Mucosa of stomach (tissue), 1 donor: ENCODE data around the gene BCL2L15.

Experiments used
- H3K27me3 ChIP-seq: one replicate; pipeline ENCODE4 v1.7.0; 2013; ENCODE audit warnings: mild to moderate bottlenecking, low read length; ENCODE audit not compliant: control insufficient read depth, insufficient read depth
- H3K36me3 ChIP-seq: one replicate; pipeline ENCODE4 v1.7.0; 2013; ENCODE audit warnings: low read length; ENCODE audit not compliant: control insufficient read depth, insufficient read depth
- H3K4me1 ChIP-seq: one replicate; pipeline ENCODE4 v1.7.0; 2013; ENCODE audit warnings: mild to moderate bottlenecking, low read length; ENCODE audit not compliant: control insufficient read depth, insufficient read depth
- H3K4me3 ChIP-seq: one replicate; pipeline ENCODE4 v1.7.0; 2013; ENCODE audit warnings: low read length
- H3K9ac ChIP-seq: one replicate; pipeline ENCODE4 v1.7.0; 2013; ENCODE audit warnings: mild to moderate bottlenecking, low read length, moderate library complexity
- H3K9me3 ChIP-seq: one replicate; pipeline ENCODE4 v1.7.0; 2013; ENCODE audit warnings: mild to moderate bottlenecking, low read length, moderate library complexity; ENCODE audit not compliant: control insufficient read depth
- donor health status: Pancreatic carcinoma.

BCL2L15 gene

GRCh38 chr1:113903501-113904292, 16.3 kb upstream of the BCL2L15 start:
- Histone ChIP-seq H3K9ac (peak overlapping the region; percentile 86), H3K9me3 (no peaks in the 10 kb centered on the region), H3K4me1 (peaks cover 10% of the 10 kb centered on the region), H3K4me3 (peak overlapping the region; percentile 57), H3K27me3 (no peaks in the 10 kb centered on the region), H3K36me3 (no peaks in the 10 kb centered on the region)

GRCh38 chr1:113901191-113901590, 13.8 kb upstream of the BCL2L15 start:
- peaks cover under 1% of the 10 kb centered on the region for H3K36me3 ChIP-seq
- H3K9me3 ChIP-seq = no peaks in the 10 kb centered on the region
- no peak overlapping the region for H3K4me3 ChIP-seq
- peaks cover 10% of the 10 kb centered on the region for H3K4me1 ChIP-seq
- H3K9ac ChIP-seq = no peak overlapping the region
- H3K27me3 ChIP-seq = no peaks in the 10 kb centered on the region

GRCh38 chr1:113899111-113899510, 11.7 kb upstream of the BCL2L15 start:
- H3K4me1 ChIP-seq = peaks cover 10% of the 10 kb centered on the region
- no peak overlapping the region for H3K4me3 ChIP-seq
- H3K9ac ChIP-seq = no peak overlapping the region
- H3K9me3 ChIP-seq = no peaks in the 10 kb centered on the region
- H3K27me3 ChIP-seq = no peaks in the 10 kb centered on the region
- H3K36me3 ChIP-seq = peaks cover 4% of the 10 kb centered on the region

- H3K4me1 ChIP-seq = peaks cover 9% of the 10 kb centered on the region
- no peak overlapping the region for H3K4me3 ChIP-seq
- no peaks in the 10 kb centered on the region for H3K27me3 ChIP-seq
- H3K9me3 ChIP-seq = no peaks in the 10 kb centered on the region
- peaks cover 4% of the 10 kb centered on the region for H3K36me3 ChIP-seq
- H3K9ac ChIP-seq = no peak overlapping the region
Observed at GRCh38 chr1:113898241-113898814, 10.9 kb upstream of the BCL2L15 start.

- peaks cover 4% of the 10 kb centered on the region for H3K36me3 ChIP-seq
Observed at GRCh38 chr1:113895961-113896360, 8.6 kb upstream of the BCL2L15 start.

GRCh38 chr1:113895098-113895497, 7.7 kb upstream of the BCL2L15 start:
- Histone ChIP-seq H3K4me3 (no peak overlapping the region), H3K9me3 (no peaks in the 10 kb centered on the region), H3K27me3 (no peaks in the 10 kb centered on the region), H3K9ac (no peak overlapping the region), H3K36me3 (peaks cover 4% of the 10 kb centered on the region), H3K4me1 (no peaks in the 10 kb centered on the region)

More at GRCh38 chr1:113895961-113896360, 8.6 kb upstream of the BCL2L15 start:
- no peaks in the 10 kb centered on the region for H3K9me3 ChIP-seq
- H3K4me1 ChIP-seq = no peaks in the 10 kb centered on the region
- H3K27me3 ChIP-seq = no peaks in the 10 kb centered on the region
- H3K9ac ChIP-seq = no peak overlapping the region
- H3K4me3 ChIP-seq = no peak overlapping the region

- Histone ChIP-seq H3K4me1 (peaks cover 10% of the 10 kb centered on the region), H3K9ac (no peak overlapping the region), H3K36me3 (peaks cover 4% of the 10 kb centered on the region), H3K4me3 (no peak overlapping the region), H3K9me3 (no peaks in the 10 kb centered on the region), H3K27me3 (no peaks in the 10 kb centered on the region)
Observed at GRCh38 chr1:113893267-113893666, 5.9 kb upstream of the BCL2L15 start.

- Histone ChIP-seq H3K9me3 (no peaks in the 10 kb centered on the region), H3K27me3 (no peaks in the 10 kb centered on the region), H3K4me3 (no peak overlapping the region), H3K9ac (no peak overlapping the region), H3K4me1 (peaks cover 12% of the 10 kb centered on the region), H3K36me3 (peaks cover 4% of the 10 kb centered on the region)
Observed at GRCh38 chr1:113891631-113892220, 4.3 kb upstream of the BCL2L15 start.

- H3K36me3 ChIP-seq = peaks cover under 1% of the 10 kb centered on the region
- peaks cover 12% of the 10 kb centered on the region for H3K4me1 ChIP-seq
- no peak overlapping the region for H3K4me3 ChIP-seq
- no peak overlapping the region for H3K9ac ChIP-seq
- no peaks in the 10 kb centered on the region for H3K9me3 ChIP-seq
- H3K27me3 ChIP-seq = no peaks in the 10 kb centered on the region
Observed at GRCh38 chr1:113890816-113891215, 3.4 kb upstream of the BCL2L15 start.

GRCh38 chr1:113886417-113887401, 672 bp downstream of the BCL2L15 start:
- H3K9me3 ChIP-seq = no peaks in the 10 kb centered on the region
- H3K9ac ChIP-seq = peak overlapping the region; percentile 67
- H3K27me3 ChIP-seq = no peaks in the 10 kb centered on the region
- H3K36me3 ChIP-seq = no peaks in the 10 kb centered on the region
- peaks cover 19% of the 10 kb centered on the region for H3K4me1 ChIP-seq
- peak overlapping the region; percentile 21 for H3K4me3 ChIP-seq

GRCh38 chr1:113881661-113882060, 5.7 kb downstream of the BCL2L15 start:
- no peaks in the 10 kb centered on the region for H3K36me3 ChIP-seq
- no peak overlapping the region for H3K4me3 ChIP-seq
- no peak overlapping the region for H3K9ac ChIP-seq
- H3K27me3 ChIP-seq = no peaks in the 10 kb centered on the region
- peaks cover 15% of the 10 kb centered on the region for H3K4me1 ChIP-seq
- H3K9me3 ChIP-seq = no peaks in the 10 kb centered on the region
